SH-SY5Y (cell line): ENCODE measurements around the gene PRKG1.

ENCODE experiments used
- GATA2 ChIP-seq: IDR thresholded peaks from 2 replicates; pipeline ENCODE4 v1.6.1; 2011; ENCODE audit warnings: mild to moderate bottlenecking, low read depth, low read length
- GATA3 ChIP-seq: IDR thresholded peaks from 2 replicates; pipeline ENCODE4 v1.6.1; 2011; ENCODE audit warnings: low read depth, mild to moderate bottlenecking, low read length, moderate library complexity

DNA sequence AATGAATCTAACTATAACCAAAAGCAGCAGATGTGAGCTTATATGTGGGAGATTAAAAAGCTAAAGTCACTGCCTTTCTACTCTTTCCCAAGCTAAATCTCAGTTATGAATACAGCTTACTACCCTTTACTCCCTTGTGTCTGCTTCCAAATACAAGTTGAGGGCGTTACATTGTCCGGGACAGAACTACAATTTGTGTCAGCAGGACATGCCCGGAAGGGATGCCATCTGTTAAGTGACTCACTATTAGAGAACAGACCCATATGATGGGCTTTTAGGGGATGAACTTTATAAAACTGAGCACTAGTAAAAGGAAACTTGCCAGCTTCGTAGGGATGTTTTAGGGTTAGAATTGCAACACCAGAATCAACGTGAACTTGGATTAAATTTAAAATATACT, 924.8 kb downstream of the PRKG1 start:
- TF ChIP-seq GATA2 (no peak), GATA3 (no peak)
